Fibroblast of skin of abdomen (primary cell): ENCODE data around the gene TMEM33.

ENCODE experiments used
- DNase-seq: peaks from one replicate; pipeline ENCODE4 v3.0.0-alpha.2; 2013

The TMEM33 gene

DNA sequence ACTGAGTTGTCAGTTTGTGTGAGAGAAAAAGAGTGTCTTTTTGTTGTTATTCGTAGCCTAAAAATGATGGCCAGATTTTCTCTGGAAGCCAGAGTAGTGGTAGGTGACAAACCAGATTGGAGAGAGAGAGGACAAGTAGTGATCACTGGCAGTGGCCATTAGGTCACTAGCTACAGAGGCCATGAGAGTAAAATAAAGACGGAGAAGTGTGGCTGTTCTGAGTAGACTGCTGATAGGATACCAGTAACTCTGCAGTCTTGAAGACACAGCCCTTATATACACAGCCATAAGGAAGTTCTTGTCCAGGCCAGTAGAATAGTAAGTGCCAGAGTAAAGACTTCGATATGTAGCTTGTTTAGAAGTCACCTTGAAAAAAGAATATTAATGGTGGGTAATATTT lies 62.8 kb downstream of the TMEM33 start:
- no peak for DNase-seq

GRCh38 chr4:41999321-41999720 lies 64.1 kb downstream of the TMEM33 start:
- no peak for DNase-seq

DNA sequence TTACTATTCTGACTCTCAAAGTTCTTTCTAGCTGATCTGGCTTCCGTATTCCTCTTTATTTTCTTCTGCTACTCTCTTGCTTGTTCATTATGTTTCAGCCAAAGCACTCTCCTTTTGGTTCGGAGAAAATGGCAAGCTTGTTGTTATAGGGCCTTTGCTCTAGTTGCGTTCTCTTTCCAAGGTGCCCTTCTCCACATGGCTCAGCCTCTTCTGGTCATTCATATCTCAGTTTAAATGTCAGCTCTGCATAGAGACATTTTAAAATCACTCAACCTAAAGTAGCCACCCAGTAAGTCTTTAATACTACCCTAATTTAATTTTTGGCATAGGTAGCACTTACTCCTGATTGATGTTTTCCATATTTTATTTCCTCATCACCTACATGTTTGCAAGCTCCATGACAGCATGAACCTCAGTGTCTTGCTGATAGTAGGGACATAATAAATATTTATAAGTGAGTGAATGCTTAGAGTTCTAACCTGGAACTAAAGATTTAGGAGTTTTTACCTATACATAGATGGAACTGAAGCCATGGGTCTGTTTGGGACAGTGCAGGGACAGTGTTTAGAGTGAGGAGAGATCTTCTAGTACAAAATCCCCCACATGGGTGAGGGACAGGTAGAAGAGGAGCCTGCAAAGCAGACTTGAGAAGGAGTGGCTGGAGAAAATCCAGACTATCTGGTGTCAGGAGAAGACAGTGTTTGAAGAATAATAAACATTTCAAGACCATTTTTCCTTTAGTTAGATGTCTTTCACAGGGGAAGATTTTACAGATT lies 73.0 kb downstream of the TMEM33 start:
- DNase-seq, result no peak
